OCI-M2 (cell line): ENCODE results near the gene SPRR4.

Experiments
- DNase-seq: peaks from one replicate; lab custom pipeline; 2025; ENCODE audit not compliant: unreplicated experiment; lab: John Stamatoyannopoulos, UW

The SPRR4 gene

GRCh38 chr1:152970495-152970894 is at the start of gene SPRR4:
TSS of gene SPRR4 (plus strand) at chr1:152970648. CDS start at chr1:152971891, 1,243 bp downstream.
- DNase-seq: no peak

GRCh38 chr1:152924191-152924590 is 46.3 kb upstream of the SPRR4 start:
- no peak for DNase-seq

GRCh38 chr1:152926091-152926490 is 44.4 kb upstream of the SPRR4 start:
- DNase-seq: no peak

- DNase-seq: no peak
These were observed 41.8 kb upstream of the SPRR4 start for GRCh38 chr1:152928671-152929070.

GRCh38 chr1:152932170-152932811 is 38.2 kb upstream of the SPRR4 start:
- no peak for DNase-seq

- no peak for DNase-seq
These were observed 37.3 kb upstream of the SPRR4 start for GRCh38 chr1:152933196-152933595.

- no peak for DNase-seq
These were observed 29.8 kb upstream of the SPRR4 start for GRCh38 chr1:152940614-152941013.

GRCh38 chr1:152941037-152941711 is 29.3 kb upstream of the SPRR4 start:
- no peak for DNase-seq

- no peak for DNase-seq
These were observed 28.3 kb upstream of the SPRR4 start for GRCh38 chr1:152942161-152942560.

GRCh38 chr1:152946248-152946647 is 24.2 kb upstream of the SPRR4 start:
- no peak for DNase-seq

GRCh38 chr1:152946651-152947256 is 23.7 kb upstream of the SPRR4 start, which contains the start of gene SPRR5:
TSS of gene SPRR5 (plus strand) at chr1:152947206. CDS start at chr1:152948555, 1,349 bp downstream.
- no peak for DNase-seq

GRCh38 chr1:152951711-152952110 is 18.7 kb upstream of the SPRR4 start:
- DNase-seq: no peak

GRCh38 chr1:152953761-152954160 is 16.7 kb upstream of the SPRR4 start:
- no peak for DNase-seq

GRCh38 chr1:152954436-152954835 is 16.0 kb upstream of the SPRR4 start:
- DNase-seq: no peak

GRCh38 chr1:152957561-152957960 is 12.9 kb upstream of the SPRR4 start:
- DNase-seq: no peak

- DNase-seq: no peak
These were observed 11.2 kb upstream of the SPRR4 start for GRCh38 chr1:152959273-152959672.

GRCh38 chr1:152959801-152960451 is 10.5 kb upstream of the SPRR4 start:
- no peak for DNase-seq

GRCh38 chr1:152960452-152961044 is 9.9 kb upstream of the SPRR4 start:
- no peak for DNase-seq

GRCh38 chr1:152961226-152961891 is 9.1 kb upstream of the SPRR4 start:
- DNase-seq: no peak

- DNase-seq: no peak
These were observed 7.5 kb upstream of the SPRR4 start for GRCh38 chr1:152962876-152963415.

- DNase-seq: no peak
These were observed 5.9 kb upstream of the SPRR4 start for GRCh38 chr1:152964536-152964935.
